ENCODE results near the gene RASAL2.
"Not testable (repeated sequence)": the region's sequence is repeated elsewhere in the genome, so short reads cannot be mapped to it uniquely, and the experiment has no call there.

The RASAL2 gene

DNA sequence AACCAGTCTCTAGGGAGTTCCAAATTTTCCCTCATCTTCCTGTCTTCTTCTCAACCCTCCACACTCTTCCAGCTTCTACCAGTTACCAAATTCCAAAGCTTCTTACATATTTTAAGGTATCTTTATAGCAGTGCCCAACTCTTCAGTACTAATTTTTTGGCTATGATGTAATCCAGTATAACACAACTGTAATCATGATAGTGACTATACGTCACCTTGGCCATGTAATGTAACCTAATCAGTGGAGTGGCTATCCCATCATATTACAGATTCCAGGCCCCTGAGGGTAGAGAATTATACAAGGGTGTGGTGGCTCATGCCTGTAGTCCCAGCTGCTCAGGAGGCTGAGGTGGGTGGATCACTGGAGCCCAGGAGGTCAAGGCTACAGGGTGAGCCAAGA, 259.6 kb downstream of the RASAL2 start:
- no peak for DNase-seq

- DNase-seq = no peak
These were observed 260.9 kb downstream of the RASAL2 start for GRCh38 chr1:178354816-178355215.

- DNase-seq = no peak
These were observed 262.4 kb downstream of the RASAL2 start for GRCh38 chr1:178356299-178356698.

- no peak for DNase-seq
These were observed 264.6 kb downstream of the RASAL2 start for GRCh38 chr1:178358456-178358855.

- no peak for DNase-seq
These were observed 266.5 kb downstream of the RASAL2 start for GRCh38 chr1:178360421-178360820.

DNA sequence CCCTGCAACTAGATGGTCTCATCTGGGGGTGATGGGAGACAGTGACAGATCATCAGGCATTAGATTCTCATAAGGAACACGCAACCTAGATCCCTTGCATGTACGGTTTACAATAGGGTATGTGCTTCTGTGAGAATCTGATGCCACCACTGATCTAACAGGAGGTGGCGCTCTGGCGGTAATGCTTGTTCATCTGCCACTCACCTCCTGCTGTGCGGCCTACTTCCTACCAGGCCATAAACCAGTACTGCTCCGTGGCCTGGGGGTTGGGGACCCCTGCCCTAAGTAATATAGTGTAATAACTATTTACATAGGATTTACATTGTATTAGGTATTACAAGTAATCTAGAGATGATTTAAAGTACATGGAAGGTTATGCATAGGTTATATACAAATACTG, 267.9 kb downstream of the RASAL2 start:
- no peak for DNase-seq

- DNase-seq = no peak
These were observed 268.8 kb downstream of the RASAL2 start for GRCh38 chr1:178362747-178363146.

DNA sequence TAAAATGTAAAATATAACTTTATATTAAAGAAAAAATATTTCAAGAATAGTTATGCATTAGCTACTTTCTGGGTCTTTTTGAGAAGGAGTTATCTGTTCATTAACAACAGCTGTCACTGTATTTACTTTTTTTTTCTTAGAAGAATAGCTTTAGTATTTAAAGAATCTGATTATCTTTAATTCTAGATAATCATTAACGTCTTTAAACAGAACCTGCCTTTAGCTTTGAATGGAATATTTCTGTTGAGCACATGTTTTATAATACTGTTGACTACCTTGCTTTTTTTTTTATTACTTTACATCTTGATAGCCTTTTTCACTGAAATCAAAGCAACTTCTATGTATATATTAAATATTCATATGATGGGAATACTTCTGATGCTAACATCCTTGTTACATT, 270.9 kb downstream of the RASAL2 start:
- no peak for DNase-seq

GRCh38 chr1:178367151-178367550, 273.2 kb downstream of the RASAL2 start:
- DNase-seq = no peak

- no peak for DNase-seq
These were observed 274.3 kb downstream of the RASAL2 start for GRCh38 chr1:178368208-178368607.

GRCh38 chr1:178371235-178371634, 277.3 kb downstream of the RASAL2 start:
- no peak for DNase-seq

DNA sequence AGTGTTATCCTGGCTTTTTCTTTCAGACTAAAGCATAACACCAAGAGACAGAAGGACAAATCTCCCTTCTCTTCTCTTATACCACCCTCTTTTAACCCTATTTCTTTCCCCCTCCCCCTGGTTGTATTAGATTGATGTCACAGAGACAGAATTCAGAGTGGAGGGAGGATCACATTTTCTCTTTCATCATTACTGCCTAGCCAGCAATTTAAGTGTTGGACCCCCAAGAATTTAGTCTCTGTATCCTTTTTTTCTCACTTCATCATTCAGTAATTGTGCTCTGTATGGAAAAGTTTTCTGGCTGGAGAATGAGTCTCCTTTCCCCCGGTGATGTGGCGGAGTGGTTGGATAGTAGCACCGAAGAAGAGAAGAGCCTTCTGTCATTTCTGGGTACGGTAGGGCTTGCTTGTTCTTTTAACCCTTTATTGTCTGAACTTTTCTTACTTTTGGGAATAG, 278.1 kb downstream of the RASAL2 start:
- DNase-seq = no peak

DNA sequence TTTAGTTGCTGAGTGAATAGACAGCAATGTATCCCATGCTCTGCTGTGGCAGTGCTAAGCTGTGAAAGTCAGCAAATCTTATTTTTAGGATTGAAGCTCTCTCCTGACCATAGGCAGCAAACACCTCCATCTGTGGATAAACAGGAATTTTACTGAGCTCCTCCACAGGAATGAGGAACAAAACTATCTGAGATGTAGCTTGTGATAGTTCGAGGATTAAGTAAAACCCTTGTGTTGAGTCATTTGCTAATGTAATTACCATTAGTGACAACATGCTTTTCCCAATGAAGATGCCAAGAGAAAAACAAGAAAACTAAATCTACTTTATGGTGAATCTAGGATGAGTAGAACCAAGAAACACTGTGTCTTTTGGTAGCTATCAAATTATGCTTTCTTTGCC, 280.1 kb downstream of the RASAL2 start:
- DNase-seq = no peak

GRCh38 chr1:178376008-178376407, 282.1 kb downstream of the RASAL2 start:
- DNase-seq = no peak

- DNase-seq = no peak
These were observed 285.9 kb downstream of the RASAL2 start for GRCh38 chr1:178379807-178380206.

DNA sequence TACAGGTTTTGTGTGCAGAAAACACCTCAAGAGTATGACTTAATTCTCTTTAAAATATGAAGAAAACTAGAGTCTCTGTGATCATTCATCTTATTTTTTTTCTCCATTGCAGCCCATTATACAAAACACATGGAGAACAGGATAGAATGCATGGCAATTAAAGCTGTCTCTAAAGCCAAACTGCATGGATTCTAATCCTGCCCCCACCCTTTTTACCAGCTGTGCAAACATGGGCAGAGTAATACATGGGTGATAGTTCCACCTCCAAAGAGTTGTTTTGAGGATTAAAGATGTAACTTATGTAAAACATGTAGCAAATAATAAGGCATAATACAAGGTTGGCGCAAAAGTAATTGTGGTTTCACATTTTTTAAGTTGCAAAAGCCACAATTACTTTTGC, 288.5 kb downstream of the RASAL2 start:
- no peak for DNase-seq

GRCh38 chr1:178385662-178386061, 291.8 kb downstream of the RASAL2 start:
- no peak for DNase-seq

DNA sequence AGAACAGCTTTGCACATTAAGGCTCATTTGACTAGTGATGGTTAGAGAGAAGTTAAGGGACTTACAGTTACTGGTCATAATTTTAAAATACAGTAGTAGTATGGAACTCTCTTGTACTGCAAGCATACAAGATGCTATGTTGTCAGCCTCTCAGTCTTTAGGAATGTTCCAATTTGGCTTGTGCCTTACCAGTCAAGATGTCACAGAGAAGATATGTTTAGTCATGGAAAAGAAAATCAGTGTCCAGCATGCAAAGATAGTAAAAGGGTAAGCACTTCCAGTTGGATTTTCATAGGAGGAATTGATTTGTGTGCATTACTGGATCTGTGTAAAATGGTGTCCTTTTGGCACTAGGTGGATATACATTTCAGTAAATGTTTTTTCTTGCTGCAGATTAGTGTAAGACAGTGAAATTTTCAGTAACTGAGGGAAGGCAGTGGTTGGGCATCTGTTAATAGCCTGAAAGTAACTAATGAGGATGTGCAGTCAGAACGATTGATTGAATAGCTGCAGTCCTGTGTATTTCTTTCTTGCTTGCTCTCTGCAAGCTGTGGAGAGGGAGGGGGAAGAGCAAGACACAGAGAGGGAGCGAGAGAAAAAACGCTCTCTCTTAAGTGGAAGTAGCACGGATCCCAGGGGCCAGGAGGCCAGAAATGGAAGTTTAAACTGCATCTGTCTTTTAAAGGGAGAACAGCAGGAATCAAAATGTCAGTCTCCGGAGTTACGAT, 294.7 kb downstream of the RASAL2 start:
- DNase-seq = no peak

DNA sequence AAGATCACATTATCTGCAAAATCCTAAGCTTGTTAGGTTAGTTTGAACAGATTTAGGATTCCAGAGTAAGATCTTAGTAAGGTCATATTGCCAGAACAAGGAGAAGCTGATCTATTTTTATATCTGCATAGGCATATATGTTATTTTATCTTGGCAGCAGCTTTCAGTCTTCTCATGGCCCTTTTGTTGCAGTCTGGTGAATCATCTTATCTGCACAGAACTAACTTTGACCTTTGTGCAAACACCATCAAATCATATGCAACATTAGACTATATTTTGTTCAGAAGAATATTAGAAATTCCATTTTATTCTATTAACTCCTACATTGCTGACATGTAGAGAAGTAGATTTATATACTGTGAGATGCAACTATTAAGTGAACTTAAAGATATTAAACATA, 295.5 kb downstream of the RASAL2 start:
- DNase-seq = no peak

DNA sequence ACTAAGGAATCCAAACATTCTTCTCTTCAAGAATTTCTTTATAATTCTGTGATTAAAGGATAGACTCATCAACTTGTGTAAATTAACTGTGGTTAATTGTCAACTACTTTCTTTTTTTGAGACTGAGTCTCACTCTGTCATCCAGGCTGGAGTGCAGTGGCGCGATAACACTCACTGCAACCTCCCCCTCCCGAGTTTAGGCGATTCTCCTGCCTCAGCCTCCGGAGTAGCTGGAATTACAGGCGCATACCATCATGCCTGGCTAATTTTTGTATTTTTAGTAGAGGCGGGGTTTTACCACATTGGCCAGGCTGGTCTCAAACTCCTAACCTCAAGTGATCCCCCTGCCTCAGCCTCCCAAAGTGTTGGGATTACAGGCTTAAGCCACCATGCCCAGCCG, 296.4 kb downstream of the RASAL2 start:
- DNase-seq = not testable (repeated sequence)

DNA sequence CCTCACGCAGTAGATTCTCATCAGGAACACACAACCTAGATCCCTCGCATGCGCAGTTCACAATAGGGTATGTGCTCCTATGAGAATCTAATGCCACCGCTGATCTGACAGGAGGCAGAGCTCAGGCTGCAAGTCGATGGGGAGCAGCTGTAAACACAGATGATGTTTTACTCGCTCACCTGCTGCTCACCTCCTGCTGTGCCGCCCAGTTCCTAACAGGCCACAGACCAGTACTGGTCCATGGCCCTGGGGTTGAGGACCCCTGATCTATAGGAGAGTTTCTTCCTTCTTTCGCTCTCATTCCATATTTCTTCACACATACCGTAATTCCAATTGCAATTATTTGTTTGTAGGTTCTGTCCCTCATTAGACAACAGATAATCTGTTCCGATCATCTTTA, 299.5 kb downstream of the RASAL2 start:
- no peak for DNase-seq

DNA sequence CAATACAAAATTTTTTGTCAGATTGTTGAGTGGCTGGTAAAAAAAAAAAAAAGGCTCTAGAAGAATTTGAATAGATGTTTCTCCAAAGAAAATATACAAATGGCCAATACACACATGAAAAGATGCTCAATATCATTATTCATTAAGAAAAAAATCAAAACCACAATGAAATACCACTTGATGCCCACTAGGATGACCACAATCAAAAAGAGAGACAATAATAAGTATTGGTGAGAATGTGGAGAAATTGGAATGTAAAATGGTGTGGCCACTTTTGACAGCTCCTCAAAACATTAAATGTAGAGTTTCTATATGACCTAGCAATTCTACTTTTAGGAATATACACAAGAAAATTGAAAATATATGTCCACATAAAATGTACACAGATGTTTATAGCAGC, 302.9 kb downstream of the RASAL2 start:
- DNase-seq = no peak

DNA sequence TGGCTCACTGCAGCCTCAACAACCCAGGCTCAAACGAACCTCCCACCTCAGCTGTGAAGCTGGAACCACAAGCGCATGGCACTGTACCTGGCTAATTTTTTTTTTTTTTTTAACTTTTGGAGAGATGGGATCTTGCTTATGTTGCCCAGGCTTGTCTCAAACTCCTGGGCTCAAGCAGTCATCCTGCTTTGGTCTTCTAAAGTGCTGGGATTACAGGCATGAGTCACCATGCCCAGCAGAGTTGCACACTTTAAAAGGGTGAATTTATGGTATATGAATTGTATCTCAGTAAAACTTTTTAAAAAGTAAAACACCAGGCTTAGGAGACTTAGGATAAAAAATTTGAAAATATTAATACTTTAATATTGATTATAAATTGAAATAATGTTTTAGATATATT, 303.8 kb downstream of the RASAL2 start:
- no peak for DNase-seq

DNA sequence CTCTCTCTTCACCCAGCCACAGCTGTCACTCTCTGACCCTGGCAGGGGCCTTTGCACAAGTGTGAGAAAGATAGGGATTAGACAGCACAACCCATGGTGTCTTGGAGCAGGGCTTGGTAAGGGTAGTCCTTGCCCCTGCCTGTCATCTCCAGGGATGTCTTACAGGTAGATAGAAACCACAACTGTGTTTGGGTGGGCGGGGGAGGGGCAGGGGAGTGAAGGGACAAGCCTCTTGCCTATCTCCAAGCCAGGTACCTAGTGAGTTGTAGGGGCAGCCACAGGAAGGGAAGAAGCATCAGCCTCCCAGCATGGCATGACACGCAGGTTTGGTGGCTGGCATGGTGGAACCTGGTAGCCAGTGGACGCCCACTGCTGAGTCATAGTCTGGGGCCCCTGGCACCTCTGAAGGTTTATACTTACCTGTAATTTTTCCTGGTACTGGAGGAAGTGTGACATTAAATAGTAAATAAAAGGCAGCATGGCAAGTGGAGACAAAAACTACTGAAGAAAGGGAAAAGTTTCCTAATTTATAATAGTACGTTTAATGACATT, 305.3 kb downstream of the RASAL2 start:
- DNase-seq = no peak

- no peak for DNase-seq
These were observed 311.2 kb downstream of the RASAL2 start for GRCh38 chr1:178405137-178405536.

All from activated CD8-positive, alpha-beta memory T cell treated with anti-CD3 and anti-CD28 coated beads, Interleukin-2, amount 50 U/mL, for 4 hours (primary cell).